Fibroblast of skin of left biceps (primary cell): ENCODE results near the gene NSMF.
A peak's percentile ranks its signal among the peaks of the same experiment; 100 is the strongest.
"Not testable (repeated sequence)": the region's sequence is repeated elsewhere in the genome, so short reads cannot be mapped to it uniquely, and the experiment has no call there.

Source experiments
- DNase-seq, 2 experiments: peaks; one replicate each; pipeline ENCODE4 v3.0.0-alpha.2; 2013; ENCODE audit warnings: low read depth in 2 of 2

Gene NSMF

GRCh38 chr9:137411260-137411644 lies 47.9 kb downstream of the NSMF start:
- DNase-seq: no peak

- DNase-seq: no peak
These were observed 48.3 kb downstream of the NSMF start for GRCh38 chr9:137410891-137411249.

- DNase-seq: not testable (repeated sequence)
These were observed 48.8 kb downstream of the NSMF start for GRCh38 chr9:137410236-137410890.

- no peak for DNase-seq
These were observed 49.6 kb downstream of the NSMF start for GRCh38 chr9:137409515-137409914.

- no peak for DNase-seq
These were observed 50.3 kb downstream of the NSMF start for GRCh38 chr9:137408651-137409405.

- DNase-seq: no peak
These were observed 51.4 kb downstream of the NSMF start for GRCh38 chr9:137407590-137408300.

GRCh38 chr9:137406876-137407589 lies 52.1 kb downstream of the NSMF start:
- peak in 1 of 2 experiments; percentile 6 for DNase-seq

- no peak for DNase-seq
These were observed 52.9 kb downstream of the NSMF start for GRCh38 chr9:137406085-137406760.

- DNase-seq: no peak
These were observed 53.5 kb downstream of the NSMF start for GRCh38 chr9:137405677-137406081.

- DNase-seq: no peak
These were observed 54.1 kb downstream of the NSMF start for GRCh38 chr9:137404961-137405567.

- no peak for DNase-seq
These were observed 55.9 kb downstream of the NSMF start for GRCh38 chr9:137403269-137403668.

GRCh38 chr9:137402746-137403145 lies 56.4 kb downstream of the NSMF start:
- DNase-seq: no peak

GRCh38 chr9:137398561-137399468 lies 60.3 kb downstream of the NSMF start:
- DNase-seq: no peak

- no peak for DNase-seq
These were observed 61.3 kb downstream of the NSMF start for GRCh38 chr9:137397675-137398423.
